ENCODE measurements around the gene SMIM30. TPM values are rescaled to one million over a fixed set of nuclear protein-coding genes. Genes with fewer than 3 reads are reported as not detected.

Gene SMIM30
- total RNA-seq, 4 donors from 2014 or later: 12.7 to 24.3 (median 18.0) TPM

GRCh38 chr7:113134025-113134424, 15.7 kb upstream of the SMIM30 start:
- Histone ChIP-seq H3K27me3 (no peaks in the 10 kb centered on the region), H3K9me3 (no peaks in the 10 kb centered on the region), H3K36me3 (no peaks in the 10 kb centered on the region), H3K4me1 (no peaks in the 10 kb centered on the region), H3K27ac (no peak overlapping the region), H3K4me3 (no peak overlapping the region)
- DNase-seq (ENCODE audit: low spot score in 2 of 2): no peak
- 97% methylated on average over 1 of the region's 1 CpG for WGBS
- TF ChIP-seq POLR2A (IDR thresholded peaks at IDR 0.05): no peak
- TF ChIP-seq POLR2AphosphoS5 (IDR thresholded peaks at IDR 0.05): no peak
- no peak for TF ChIP-seq EP300 (IDR thresholded peaks at IDR 0.05)
- TF ChIP-seq CTCF (IDR thresholded peaks at IDR 0.05): no peak

GRCh38 chr7:113131367-113131766, 13.0 kb upstream of the SMIM30 start:
- Histone ChIP-seq H3K36me3 (no peaks in the 10 kb centered on the region), H3K4me3 (no peak overlapping the region), H3K4me1 (no peaks in the 10 kb centered on the region), H3K27ac (no peak overlapping the region), H3K9me3 (no peaks in the 10 kb centered on the region), H3K27me3 (no peaks in the 10 kb centered on the region)
- 88% methylated on average over 2 of the region's 2 CpGs for WGBS
- no peak for TF ChIP-seq CTCF (IDR thresholded peaks at IDR 0.05)
- no peak for TF ChIP-seq POLR2A (IDR thresholded peaks at IDR 0.05)
- no peak for TF ChIP-seq POLR2AphosphoS5 (IDR thresholded peaks at IDR 0.05)
- TF ChIP-seq EP300 (IDR thresholded peaks at IDR 0.05): no peak
- DNase-seq (ENCODE audit: low spot score in 2 of 2): no peak

DNA sequence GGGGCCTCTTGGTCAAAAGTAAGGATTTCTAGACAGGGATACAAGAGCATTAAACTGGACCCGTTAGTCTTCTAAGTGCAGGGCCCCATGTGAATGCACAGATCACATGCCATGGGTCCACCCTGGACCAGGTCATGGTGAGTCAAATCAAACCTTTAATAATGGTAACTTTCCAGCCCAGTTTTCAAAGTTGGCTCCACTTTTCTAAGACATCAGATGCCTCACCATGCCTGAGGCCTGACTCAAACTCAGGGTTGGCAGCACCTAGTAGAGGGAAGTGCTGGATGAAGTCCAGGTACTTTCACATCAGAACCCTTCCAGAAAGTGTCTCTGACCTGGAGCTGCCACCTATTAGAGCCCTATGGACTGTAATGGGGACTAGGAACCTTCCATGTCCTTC, 9.7 kb upstream of the SMIM30 start:
- H3K27ac ChIP-seq: no peak overlapping the region
- no peaks in the 10 kb centered on the region for H3K36me3 ChIP-seq
- no peak for TF ChIP-seq EP300 (IDR thresholded peaks at IDR 0.05)
- TF ChIP-seq POLR2A (IDR thresholded peaks at IDR 0.05): no peak
- TF ChIP-seq CTCF (IDR thresholded peaks at IDR 0.05): no peak
- TF ChIP-seq POLR2AphosphoS5 (IDR thresholded peaks at IDR 0.05): no peak
- WGBS: 82% methylated on average over 1 of the region's 1 CpG
- no peaks in the 10 kb centered on the region for H3K9me3 ChIP-seq
- H3K4me3 ChIP-seq: no peak overlapping the region
- DNase-seq (ENCODE audit: low spot score in 2 of 2): no peak
- H3K4me1 ChIP-seq: no peaks in the 10 kb centered on the region
- no peaks in the 10 kb centered on the region for H3K27me3 ChIP-seq

DNA sequence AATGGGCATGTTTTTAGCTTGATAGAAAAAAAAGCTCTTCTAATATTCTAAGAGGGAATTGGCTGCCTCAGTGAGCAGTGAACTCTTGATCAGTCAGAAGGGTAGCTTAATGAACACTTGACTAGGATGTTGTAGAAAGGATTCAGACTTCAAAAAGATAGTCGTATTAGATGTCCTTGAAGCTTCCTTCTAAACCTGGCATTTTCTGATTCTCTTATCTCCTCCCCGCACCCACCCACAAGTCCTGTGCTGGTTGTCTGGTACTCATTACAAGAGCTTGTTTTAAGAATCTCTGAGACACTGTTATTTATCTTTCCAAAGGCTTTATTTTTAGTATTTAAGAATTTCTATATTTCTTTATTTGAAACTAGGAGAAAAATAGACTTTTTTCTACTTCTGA, 7.4 kb upstream of the SMIM30 start:
- Histone ChIP-seq H3K27ac (no peak overlapping the region), H3K4me1 (no peaks in the 10 kb centered on the region), H3K4me3 (no peak overlapping the region), H3K36me3 (no peaks in the 10 kb centered on the region), H3K27me3 (no peaks in the 10 kb centered on the region), H3K9me3 (no peaks in the 10 kb centered on the region)
- no peak for DNase-seq (ENCODE audit: low spot score in 2 of 2)
- WGBS: 77% methylated on average over 2 of the region's 2 CpGs
- no peak for TF ChIP-seq POLR2A (IDR thresholded peaks at IDR 0.05)
- no peak for TF ChIP-seq CTCF (IDR thresholded peaks at IDR 0.05)
- no peak for TF ChIP-seq EP300 (IDR thresholded peaks at IDR 0.05)
- TF ChIP-seq POLR2AphosphoS5 (IDR thresholded peaks at IDR 0.05): no peak

GRCh38 chr7:113122744-113123143, 4.4 kb upstream of the SMIM30 start:
- peaks cover 9% of the 10 kb centered on the region for H3K4me1 ChIP-seq
- no peak for TF ChIP-seq POLR2AphosphoS5 (IDR thresholded peaks at IDR 0.05)
- no peaks in the 10 kb centered on the region for H3K9me3 ChIP-seq
- DNase-seq (ENCODE audit: low spot score in 2 of 2): no peak
- H3K27me3 ChIP-seq: no peaks in the 10 kb centered on the region
- no peaks in the 10 kb centered on the region for H3K36me3 ChIP-seq
- H3K4me3 ChIP-seq: no peak overlapping the region
- H3K27ac ChIP-seq: no peak overlapping the region

GRCh38 chr7:113120647-113121046, 2.3 kb upstream of the SMIM30 start:
- WGBS: 89% methylated on average over 1 of the region's 1 CpG
- no peak for DNase-seq (ENCODE audit: low spot score in 2 of 2)

More at GRCh38 chr7:113120647-113121046, 2.3 kb upstream of the SMIM30 start:
- Histone ChIP-seq H3K9me3 (no peaks in the 10 kb centered on the region), H3K27me3 (no peaks in the 10 kb centered on the region), H3K4me3 (no peak overlapping the region), H3K27ac (no peak overlapping the region), H3K4me1 (peaks cover 14% of the 10 kb centered on the region), H3K36me3 (no peaks in the 10 kb centered on the region)
- TF ChIP-seq POLR2AphosphoS5 (IDR thresholded peaks at IDR 0.05) (no peak), EP300 (IDR thresholded peaks at IDR 0.05) (no peak), CTCF (IDR thresholded peaks at IDR 0.05) (no peak), POLR2A (IDR thresholded peaks at IDR 0.05) (no peak)
